NCI-H128 (cell line): ENCODE measurements around the gene TTC21B.

Source experiments
- DNase-seq: peaks from one replicate; lab custom pipeline; 2025; ENCODE audit not compliant: unreplicated experiment; lab: John Stamatoyannopoulos, UW

TTC21B gene

DNA sequence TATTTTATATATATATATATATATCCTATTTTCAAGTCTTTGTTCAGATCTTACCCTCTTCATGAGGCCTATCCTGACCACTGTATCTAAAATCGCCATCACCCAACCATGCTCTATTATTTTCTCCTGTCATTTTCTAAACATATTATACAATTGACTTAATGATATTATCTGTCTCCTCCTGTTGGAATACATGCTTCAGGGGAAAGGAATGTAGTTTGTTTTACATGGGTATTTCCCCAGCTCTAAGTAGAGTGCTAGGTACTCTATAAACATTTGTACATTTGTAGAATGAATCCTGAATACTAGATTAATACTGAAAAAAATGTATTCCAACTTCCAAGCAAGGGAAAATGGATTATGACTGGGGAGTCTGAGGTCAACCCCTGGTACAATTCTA, 26.2 kb downstream of the TTC21B start:
- no peak for DNase-seq

DNA sequence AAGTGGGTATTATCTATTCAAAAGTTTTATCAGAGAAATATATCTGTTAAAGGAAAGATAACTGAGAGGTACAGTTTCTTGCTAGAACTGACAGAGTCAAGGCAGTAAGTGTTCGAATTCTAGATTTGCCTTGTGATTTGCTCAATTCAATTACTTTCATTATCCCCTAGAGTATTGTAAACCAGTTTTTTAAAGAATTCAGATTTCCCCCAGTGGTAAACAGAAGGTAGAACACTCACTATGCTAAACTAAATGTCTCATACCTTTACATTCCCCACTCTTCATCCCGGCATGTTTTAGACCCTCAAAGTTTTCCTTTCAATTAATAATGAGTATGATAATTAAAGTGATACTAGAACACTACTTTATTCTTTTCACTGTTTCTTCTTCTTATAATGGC, 28.6 kb downstream of the TTC21B start:
- no peak for DNase-seq

DNA sequence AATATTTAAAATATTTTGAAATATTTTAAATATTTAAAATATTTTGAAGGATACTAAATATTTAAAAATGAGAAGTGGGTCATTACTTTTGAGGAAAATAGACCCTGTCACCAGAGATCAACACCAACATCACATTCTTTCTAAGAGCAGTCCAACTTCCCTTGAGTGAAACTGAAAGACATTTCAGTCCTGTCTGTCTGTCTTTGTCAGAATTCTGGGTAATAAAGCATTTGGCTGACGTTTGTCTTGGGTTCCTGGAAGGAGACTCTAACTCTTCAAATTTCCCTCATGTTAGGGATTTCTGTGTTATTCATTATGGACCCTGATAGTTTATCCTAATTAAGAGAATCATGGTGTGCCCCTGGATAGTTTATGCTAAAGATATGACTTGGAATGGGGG, 32.8 kb downstream of the TTC21B start:
- DNase-seq, result no peak

DNA sequence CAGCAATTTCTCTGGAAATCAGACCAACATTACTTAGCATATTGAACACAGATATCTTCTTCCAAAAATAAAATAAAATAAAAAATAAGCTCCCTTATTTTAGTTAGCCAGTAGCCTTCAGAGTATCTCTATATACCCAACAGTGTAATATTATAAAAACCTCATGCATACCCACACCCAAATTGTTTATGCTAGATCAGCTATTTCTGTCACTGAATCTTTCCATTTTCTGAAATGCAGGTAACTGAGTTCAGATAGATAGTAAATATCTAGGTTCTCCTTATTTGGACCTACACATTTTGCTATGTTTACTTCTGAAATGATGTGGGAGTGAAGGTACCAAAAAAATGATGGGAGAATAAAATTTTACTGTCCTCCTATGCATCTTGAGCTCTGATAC, 39.9 kb downstream of the TTC21B start:
- DNase-seq, result no peak

DNA sequence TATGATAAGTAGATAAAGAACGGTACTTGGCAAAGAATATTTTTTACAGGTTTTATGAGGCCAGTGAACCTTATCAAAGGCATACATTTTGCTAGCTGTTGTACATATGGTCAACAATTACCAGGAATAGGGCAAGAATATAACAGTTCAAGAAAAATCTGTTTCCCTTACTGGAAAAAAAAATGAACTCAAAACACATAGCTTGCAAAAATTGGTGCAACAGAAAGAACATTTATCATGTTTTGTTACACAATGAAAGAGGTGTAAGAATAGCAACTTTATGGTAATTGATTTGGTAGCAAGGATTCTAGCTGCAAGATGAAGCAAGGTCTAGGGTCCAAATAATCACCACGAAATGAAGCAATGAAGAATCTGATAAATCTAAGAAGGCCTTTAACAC, 41.6 kb downstream of the TTC21B start:
- no peak for DNase-seq

DNA sequence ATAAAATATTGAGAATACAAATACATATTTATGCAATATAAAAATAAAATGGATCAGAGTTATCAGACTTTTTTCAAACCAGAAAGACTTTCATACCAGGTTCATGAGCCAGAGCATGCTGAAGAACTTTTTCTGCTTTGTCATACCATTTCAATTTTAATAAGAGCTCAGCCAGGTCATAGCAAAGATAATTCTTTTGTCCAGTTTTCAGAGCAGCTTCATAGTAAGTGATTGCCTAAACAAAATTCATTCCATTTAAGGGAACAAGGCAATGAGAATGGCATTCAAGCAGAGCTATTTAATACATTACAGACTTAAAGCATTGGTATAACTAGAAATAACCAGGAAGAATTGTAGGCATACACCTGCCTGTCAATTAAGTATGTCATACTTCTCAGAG, 42.3 kb downstream of the TTC21B start:
- DNase-seq, result no peak

DNA sequence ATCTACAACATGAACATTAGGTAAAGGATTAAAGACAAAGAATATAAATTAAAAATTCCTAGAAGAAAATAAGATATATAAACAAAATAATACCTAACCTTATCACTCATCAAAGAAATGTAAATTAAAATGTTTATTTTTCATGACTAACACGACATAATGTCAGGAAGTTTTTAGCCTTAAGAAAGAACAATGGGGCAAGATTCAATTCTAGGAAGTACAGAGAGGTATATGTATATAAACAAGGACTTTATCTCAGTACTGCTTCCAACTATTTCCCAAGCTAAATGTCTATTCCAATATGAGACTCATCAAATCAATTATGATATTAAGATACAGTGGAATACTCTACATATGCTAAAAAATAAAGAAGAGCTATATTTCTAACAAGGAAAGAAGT, 44.1 kb downstream of the TTC21B start:
- DNase-seq, result no peak

DNA sequence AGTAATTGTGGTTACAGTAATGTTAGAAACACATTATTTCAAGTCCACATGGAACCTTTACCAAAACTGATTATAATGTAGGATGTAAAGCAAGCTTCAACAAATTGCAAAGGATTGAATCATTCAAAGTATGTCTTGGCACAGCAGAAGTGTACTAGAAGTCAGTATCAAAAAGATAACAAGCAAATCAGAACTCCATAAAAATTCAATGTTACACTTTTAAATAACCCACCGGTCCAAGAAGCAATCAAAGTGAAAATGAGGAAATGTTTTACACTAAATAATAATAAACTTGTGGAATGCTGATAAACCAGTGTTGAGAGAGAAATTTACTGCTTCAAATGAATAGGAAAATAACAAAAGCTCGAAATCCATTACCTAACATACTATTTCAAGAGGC, 47.7 kb downstream of the TTC21B start:
- DNase-seq, result no peak

DNA sequence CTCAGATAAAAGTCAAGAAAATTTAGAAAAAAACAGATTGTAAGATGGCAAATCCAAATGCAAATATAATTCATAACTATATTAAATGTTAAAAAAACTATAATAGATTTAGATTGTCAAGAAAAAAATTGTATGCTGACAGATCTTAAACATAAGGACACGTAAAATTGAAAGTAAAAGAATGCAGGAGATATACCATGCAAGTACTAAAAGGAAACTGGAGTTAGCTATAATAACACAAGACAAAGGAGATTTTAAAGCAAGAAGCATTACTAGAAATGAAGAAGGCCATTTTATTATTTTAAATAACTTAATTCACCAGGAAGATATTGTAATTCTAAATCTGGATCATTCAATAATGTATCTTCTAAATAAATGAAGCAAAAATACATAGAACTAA, 48.3 kb downstream of the TTC21B start:
- no peak for DNase-seq

DNA sequence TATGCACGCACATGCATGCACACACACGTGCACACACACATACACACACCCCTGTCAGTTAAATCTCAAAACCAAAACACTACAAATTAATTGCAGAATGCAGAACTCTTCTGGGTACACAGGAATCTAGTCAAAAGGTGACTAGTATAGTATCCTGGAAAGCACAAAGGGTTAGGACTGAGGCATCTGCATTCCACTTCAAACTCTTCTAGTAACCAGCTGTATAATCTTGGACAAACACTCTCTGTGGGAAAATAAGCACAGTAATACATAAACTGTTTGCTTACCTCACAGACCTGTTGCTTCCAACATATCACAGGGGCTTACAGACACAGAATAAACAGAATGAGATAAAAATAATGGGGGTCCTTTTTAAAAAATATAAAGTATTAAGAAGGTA, 49.1 kb downstream of the TTC21B start:
- no peak for DNase-seq

DNA sequence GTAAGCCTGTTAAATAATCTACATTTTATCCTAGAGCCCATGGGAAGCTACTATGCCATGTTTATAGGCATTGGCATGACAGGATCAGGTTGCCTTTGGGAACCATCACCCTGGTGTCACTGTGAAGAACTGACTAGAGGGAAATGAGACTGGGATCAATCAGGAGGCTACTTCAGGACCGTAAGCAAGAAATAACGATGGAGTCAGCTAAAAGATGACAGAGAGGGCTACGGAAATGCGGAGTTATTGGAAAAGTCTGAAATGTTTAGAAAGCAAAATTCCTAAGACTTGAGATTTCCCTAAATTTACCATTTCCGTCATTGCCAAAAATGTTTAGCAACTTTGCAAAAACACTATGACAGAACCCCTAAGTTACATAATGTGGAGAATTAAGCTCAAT, 50.2 kb downstream of the TTC21B start:
- no peak for DNase-seq

DNA sequence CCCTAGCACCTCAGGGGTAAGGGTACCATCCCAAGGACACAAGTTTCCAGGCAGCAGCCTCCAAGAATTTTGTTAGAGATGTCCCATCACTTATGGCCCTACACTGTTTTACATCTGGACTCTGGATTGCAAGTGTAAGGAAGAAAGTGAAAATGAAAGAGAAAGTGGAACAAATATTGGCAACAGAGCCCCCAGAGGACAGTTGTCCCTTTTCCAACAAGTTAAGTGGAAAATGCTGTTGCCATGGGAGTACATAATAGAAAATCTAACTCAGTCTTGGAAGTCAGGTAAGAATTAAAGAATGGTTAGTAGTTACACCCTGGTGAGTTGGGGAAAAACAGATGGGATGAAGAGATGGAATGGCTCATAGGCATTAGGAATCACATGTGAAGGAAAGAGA, 50.6 kb downstream of the TTC21B start:
- no peak for DNase-seq

DNA sequence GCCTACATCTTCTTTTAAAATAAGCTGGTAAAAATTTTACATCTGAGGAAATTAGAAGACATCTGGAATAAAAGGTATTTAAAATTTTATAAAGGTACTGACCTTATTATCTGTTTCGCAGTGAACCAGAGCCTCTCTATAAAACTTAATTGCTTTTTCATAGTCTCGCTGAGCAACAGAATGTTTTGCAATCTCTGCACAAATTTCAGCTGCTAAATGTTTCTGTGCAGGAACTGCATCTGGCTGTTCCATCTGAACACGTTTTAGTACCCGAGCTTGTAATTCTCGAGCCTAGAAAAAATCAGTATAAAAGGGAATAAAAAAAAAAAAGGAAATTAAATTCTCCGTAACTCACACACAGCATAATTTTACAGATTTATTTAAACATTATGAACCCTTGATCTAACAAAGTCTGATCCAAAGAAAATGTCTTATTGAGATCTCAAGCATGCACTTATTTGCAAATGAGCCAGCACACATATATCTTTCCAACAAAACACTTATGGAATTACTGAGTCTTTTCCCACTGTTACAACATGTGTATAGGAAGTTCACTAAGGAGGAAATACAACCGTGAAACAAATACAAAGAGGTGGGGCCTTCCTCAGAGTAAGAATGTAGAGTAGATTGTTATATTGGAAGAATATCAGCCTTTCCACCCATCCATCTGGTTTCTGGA, 51.8 kb downstream of the TTC21B start:
- DNase-seq, result no peak

DNA sequence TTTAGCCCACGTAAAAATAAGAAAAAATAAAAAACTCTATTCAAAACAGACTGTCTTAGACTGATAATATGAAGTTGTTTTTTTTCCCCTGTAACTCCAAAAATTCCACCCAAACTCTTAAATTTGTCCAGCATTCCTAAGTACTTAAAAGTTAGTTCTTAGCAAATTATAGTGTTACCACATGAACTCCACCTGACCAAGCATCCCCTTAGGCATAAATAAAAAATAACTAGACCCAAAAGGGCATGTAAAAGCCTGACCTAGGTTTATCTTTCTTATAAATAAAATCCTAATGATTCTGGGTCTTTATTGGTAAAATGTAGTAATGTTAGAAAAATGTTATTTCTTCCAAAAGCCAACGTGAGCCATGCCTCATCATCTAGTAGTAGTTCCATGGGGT, 54.3 kb downstream of the TTC21B start:
- no peak for DNase-seq

DNA sequence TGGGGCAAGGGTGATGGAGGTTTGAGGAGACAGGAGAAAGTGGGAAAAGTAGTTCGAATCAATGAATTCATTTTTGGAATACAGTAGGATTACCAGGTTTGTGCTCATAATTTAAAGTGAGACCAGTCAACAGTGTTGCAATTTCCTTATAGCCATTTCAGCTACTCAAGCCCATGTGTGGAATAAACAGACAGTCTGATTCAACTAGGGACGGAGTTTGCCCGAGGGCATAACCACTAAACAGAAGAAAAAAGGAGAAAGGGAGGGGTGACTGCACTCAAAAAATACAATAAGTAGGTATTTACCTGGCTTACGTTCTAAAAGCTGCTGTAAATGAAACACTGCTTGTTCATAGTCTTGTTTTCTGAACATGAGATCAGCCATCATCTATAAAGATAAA, 55.2 kb downstream of the TTC21B start:
- no peak for DNase-seq

DNA sequence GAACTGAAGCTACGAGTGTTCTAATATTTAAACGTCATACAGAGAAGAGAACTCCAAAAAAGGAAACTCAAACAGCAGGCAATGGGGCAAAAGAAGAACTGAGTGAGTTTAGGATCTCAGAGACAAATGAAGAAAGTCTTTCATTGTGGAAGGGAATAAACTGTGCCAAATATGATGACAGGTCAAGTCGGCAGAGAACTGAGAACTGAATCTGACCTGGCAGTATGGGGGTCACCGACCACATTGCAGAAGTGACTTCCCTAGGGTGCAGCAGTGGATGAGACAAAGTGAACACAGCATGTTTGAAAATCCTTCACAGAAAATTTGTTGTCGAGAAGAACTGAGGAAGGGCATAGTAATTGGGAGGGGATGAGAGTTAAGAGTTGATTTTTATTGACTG, 55.9 kb downstream of the TTC21B start:
- no peak for DNase-seq

DNA sequence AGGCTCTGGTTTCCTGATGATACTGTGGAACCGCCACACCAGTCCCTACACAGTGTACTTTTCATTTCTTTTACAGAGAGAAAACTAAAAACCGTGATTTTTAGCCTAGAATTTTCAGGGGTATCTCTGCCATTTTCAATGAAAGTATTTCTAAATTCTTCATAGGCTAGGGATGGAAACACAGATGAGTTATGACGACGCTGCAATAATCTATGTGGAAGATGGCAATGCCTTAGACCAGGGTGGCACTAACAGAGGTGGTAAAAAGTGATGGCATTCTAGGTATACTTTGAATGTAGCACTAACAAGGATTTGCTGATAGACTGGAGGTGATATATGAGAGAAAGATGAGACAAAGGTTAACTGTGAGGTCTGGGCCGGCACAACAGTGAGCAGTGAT, 56.5 kb downstream of the TTC21B start:
- no peak for DNase-seq

DNA sequence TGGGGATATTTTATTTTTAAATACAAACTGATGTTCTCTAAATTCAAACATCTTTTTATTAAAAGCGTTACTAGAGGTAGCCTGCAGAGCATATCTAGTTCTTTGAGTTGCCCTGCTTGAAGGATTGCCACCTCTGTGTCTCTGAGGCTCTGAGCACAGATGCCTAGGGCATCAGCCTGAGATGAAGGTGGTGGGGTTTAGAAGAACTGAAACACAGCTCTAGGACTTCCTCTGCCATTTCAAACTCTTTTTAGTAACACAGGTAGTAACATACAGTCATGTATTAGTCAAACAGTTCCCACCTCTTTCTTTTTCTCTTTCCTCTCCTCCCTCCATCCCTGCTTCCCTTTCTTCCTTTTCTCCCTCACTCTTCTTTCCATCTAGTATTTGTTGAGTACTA, 57.6 kb downstream of the TTC21B start:
- DNase-seq, result no peak

DNA sequence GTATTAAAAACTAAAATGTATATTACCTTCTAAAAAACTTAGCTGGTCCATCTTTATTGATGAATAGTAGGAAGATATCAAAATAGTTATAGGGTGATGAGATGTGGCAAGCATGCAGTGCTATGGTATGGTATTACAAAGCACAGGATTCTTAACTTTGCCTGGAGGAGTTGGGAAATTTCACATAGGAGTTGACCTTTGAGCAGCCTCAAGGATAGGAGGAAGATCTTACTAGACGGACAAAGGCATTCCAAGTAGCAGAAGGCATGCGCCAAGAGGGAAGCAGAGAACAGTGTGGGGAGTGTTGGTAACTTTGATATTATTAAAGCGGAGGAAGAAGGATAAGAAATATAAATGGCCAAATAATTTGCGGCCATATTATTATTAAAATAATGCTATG, 60.0 kb downstream of the TTC21B start:
- DNase-seq, result no peak

DNA sequence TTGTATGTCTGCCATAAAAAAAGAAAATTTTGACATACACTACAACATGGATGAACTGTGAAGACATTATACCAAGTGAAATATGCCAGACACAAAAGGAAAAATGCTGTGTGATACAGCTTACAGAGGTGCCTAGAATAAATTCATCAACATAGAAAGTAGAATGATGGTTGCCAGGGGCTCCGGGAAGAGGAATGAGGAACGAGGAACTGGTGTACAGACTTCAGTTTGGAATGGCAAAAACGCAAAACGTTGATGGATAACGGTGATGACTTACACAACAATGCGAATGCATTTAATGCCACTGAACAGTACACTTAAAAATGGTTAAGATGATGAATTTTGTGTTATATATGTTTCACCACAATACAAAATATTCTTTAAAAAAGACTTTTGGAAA, 61.0 kb downstream of the TTC21B start:
- DNase-seq, result no peak

DNA sequence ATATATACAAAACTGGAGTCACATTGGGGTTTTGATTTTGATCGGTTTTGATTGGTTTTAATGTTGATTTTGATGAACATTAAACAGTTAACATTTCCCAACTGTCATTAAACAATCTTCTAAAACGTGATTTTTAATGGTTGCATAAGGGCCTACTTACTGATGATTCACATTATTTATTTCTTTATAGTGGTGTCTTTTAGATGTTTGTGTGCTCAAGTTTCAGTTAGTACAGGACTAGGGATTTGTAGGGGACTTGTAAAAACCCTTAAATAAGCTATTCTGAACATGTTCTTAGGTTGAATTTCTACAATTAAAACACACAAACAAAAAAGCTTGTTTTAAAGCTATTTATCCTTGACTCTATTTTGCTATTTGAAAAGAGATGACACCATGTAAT, 61.6 kb downstream of the TTC21B start:
- DNase-seq, result no peak

DNA sequence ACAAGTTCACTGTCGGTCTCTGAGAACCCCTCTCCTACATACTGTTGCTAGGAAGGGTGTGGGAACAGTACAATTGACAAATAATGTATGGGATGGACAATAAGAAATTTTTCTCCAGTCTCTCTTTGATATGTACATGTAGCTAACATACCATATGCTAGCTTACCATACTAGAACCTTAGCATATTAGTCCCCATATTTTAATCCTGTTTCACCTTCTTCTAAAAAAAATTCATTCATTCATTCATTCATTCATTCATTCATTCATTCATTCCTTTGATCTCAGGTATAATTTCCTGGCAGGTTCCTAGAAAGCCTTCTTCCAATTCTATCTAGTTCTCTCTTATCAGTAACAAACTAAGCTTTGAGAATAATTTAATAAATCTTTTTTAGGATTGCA, 62.2 kb downstream of the TTC21B start:
- no peak for DNase-seq

DNA sequence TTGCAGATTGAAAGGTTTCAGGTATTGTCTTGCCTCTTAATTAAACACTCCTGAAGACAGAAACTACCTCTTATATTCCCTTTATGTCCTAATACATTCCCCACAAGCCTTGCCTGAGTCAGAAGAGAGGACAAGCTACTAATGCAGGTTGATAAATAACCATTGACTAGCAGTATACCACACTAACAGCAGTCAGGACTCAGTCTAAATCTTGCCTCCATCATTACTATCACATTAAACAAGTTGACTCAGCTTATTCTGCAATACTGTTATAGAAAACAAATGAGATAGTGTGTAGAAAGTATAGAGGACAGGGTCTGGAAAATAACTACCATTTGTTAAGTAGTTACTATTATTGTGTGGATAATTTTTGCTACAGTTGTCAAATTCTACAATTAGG, 63.8 kb downstream of the TTC21B start:
- DNase-seq, result no peak

DNA sequence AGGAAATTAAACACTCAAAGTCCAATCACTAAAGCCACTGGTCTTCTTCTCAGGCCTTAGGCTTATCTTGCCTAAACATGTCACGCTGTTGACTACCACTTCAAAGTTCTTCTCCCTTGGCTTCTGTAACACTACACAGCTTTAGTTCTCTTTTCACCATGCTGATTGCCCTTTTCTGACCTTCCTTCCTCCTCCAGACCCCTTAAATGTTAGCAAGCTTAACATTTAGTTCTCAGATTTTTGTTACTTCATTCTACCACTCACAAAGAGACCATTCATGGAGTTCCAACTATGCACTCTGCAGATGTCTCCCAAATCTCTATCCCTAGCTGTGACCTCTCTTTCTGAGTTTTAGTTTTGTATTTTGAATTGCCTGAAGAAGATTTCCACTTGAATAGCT, 64.4 kb downstream of the TTC21B start:
- no peak for DNase-seq
